ENCODE data around the gene C5orf63.

- TF ChIP-seq CTCF (IDR thresholded peaks at IDR 0.05; ENCODE audit: insufficient read depth, low read length) (no peak), REST (IDR thresholded peaks at IDR 0.05; ENCODE audit: insufficient replicate concordance, low read depth) (no peak), POLR2AphosphoS5 (IDR thresholded peaks at IDR 0.05; ENCODE audit: low read depth) (no peak), SPI1 (IDR thresholded peaks at IDR 0.05; ENCODE audit: borderline replicate concordance, low read depth) (no peak)
These were observed 10.4 kb upstream of the C5orf63 start for GRCh38 chr5:127083711-127084110.

Measured in HL-60 (cell line).